Hematopoietic multipotent progenitor cell treated with erythropoietin and hydrocortisone succinate and interleukin-3 and kit ligand, for 6 days (in vitro differentiated cells): ENCODE data around the gene SPACA7.
"Not testable (repeated sequence)": the region's sequence is repeated elsewhere in the genome, so short reads cannot be mapped to it uniquely, and the experiment has no call there.

ENCODE experiments used
- DNase-seq: peaks from one replicate; pipeline ENCODE4 v3.0.0-alpha.2; 2015

The SPACA7 gene

DNA sequence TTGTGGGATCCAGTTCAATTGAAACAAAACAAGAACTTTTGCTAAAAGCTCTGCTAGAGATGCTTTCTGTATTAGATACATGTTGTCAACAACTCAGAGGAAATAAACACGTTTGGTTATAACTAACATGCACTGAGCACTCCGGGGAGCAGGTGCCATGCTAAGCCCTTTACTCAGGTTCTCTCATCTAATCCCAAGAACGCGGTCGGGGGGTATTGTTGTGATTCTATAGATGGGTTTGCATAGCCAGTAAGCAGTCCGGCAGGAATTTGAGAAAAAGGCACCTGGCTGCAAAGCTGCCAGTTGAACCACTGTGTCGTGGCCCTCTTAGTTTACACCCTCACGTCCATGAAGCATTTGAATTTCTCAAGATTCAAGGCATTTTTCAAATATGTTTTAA lies 24.3 kb upstream of the SPACA7 start:
- DNase-seq = no peak

DNA sequence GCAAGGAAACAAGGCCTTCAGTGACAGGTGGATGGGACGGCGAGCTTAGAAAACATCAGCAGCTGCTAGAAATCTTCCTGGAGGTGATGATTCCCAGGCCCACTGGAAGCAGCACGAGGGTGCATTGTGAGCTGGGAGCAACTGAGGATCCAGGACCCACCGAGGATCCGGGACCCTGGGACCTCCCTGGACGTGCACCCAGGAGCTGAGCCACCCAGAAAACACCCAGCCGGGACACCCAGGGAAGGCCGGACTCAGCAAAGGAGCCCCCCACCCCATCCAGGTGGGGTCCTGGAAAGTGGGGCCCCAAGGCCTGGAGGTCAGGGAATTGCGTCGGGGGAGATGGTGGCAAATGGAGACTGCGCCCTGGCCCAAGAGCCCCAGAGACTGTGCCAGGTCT lies 22.3 kb upstream of the SPACA7 start:
- DNase-seq = no peak

DNA sequence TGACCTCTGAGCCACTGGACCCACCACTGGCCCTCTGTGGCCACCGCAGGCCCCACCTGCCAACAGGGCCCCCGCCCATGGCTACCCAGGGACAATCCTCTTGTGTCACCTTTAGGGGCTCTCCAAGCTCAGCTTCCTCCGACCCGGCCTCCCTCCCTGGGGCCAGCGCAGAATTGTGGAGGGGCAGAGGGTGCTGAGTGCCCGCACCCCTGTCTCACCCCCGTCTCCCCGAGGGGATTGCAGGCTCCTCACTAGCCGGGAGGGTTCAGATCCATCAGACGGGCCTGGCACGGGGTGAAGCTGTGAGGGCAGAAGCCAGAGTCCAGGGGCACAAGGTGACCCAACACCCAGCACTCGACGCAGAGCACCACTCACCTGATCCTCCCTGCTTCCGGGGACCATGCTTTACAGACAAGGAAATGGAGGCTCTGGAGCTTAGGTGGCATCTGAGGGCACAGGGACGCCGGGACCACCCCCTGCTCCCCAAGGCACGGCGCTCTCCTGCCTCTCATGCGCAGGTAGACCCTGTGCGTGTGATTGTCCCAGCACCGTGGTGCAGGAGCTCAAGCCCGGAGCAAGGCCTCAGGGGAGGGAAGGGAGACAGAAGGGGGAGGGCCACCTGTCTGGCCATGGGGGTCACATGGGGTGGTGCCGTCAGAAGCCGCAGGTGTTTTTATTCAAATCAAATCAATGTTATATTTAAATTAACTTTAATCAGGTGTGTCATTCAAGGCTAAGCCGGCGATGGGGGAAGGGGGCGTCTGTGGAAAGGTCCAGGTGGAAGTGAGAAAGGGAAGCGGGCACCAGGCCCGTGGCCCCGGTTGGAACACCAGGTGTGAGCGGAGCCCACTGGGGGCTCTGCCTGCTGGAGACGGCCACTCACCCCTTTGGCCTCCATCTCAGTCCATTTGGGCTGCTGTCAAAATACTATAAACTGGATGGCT lies 21.6 kb upstream of the SPACA7 start:
- no peak for DNase-seq

DNA sequence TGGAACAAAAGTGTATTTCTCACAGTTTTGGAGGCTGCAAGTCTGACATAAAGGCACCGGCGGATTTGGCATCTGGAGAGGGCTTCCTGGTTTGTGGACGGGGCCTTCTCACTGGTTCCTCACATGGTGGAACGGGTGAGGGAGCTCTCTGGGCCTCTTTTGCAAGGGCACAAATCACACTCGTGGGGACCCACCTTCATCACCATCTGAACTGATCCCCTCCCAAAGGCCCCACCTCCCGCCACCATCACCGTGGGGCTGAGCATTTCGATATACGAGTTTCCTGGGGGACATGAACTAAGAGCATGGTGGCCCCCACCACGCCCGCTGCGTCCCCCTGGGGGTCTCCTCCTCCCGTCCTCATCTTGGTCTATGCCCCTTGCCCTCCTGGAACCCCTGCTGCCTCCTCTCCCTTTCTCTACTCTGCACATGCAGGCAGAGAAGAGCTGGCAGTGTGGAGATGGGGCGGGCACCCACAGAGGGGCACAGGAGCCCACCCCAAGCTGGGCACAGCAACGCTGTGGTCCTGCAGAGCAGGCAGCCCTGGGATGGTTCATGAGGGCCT lies 20.8 kb upstream of the SPACA7 start:
- DNase-seq = no peak

- DNase-seq = no peak
Measured at GRCh38 chr13:112356190-112356589, 20.0 kb upstream of the SPACA7 start.

- no peak for DNase-seq
Measured at GRCh38 chr13:112358156-112358555, 18.0 kb upstream of the SPACA7 start.

DNA sequence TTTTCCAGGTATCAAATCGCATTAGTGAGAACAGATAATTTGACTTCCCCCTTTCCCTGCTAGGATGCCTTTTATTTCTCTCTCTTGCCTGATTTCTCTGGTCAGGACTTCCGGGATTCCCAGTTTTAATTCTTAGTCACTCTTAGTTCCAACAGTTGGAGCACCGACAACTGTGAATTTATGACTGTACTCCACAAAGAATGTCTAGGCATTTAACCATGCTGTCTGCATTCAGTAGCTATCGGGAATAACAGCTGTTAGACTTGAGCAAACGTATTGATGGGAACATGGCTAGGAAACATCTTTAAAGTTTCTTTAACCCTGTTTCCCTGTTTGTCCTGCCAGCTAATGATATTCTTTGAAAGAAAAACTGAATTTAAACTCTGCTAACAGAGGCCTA lies 14.1 kb upstream of the SPACA7 start:
- DNase-seq = no peak

DNA sequence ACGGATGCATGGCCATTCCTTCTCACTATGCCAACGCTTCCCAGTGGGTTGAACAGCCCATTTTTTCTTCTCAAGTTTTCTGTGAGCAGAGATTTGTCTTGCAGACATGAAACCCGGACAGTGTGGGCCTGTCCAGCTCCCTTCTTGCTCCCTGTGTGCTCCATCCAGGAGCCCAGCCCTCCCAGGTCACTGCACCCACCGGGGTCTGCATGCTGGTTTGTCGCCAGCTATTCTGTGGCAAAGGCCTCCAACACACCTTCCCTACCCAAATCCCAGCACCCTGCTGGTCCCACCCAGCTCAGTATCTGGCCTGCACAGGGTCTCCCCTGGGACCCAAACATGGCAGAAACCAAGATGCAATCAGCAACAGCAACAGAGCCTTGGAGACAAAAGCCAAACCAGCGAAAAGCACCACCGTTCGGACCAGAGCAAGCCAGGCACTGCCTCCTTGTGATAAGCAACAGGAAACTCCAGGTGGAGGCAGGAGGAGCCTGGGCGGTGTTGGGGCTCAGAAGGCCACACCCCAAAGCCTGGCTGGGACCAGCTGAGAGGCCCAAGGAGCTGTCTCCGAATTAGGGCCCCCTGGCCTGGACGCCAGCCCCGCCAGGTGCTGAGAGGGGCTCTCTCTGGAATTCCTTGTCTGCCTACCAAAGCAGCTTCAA lies 12.2 kb upstream of the SPACA7 start:
- no peak for DNase-seq

GRCh38 chr13:112366907-112367646 lies 9.1 kb upstream of the SPACA7 start:
- DNase-seq = no peak

GRCh38 chr13:112368883-112369282 lies 7.3 kb upstream of the SPACA7 start:
- no peak for DNase-seq

- no peak for DNase-seq
Measured at GRCh38 chr13:112370311-112370710, 5.8 kb upstream of the SPACA7 start.

GRCh38 chr13:112374271-112374670 lies 1.9 kb upstream of the SPACA7 start:
- no peak for DNase-seq

DNA sequence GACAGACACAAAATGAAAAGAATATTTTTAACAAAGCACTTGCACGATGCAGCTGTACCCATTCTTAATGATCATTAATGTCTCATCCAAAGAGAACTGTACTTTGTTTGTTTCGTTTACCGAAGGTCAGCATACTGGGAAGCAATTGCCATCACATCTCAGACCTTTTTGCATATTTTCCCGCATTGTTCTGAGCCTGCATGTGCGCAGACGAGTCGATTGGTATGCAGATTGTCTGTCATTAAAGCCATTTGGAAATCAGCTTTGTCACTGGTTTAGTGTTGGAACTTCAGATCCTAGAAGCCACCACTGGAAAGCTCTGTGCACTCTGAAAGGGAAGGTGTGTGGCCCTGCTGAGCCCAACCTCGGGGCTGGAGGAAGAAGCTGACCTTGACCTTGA lies 15.6 kb downstream of the SPACA7 start:
- no peak for DNase-seq

DNA sequence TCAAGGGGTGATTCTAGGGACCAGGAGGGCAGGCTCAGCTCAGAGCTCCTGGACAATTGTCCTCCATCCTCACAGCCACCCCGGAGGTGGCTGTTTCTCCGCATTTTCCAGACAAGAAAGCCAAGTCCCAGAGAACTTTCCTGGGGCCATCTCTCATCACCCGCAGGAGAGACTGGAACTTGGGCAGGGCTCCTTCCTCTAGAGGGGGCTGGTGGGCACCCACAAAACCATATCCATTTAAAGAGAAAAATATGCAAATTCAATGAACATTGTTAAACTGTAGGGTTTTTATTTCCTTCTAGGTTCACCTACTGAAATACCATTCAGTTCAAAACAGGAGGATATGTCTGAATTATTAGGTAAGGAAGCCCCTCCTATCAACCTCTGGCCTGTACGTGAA lies 16.6 kb downstream of the SPACA7 start:
- DNase-seq = no peak

DNA sequence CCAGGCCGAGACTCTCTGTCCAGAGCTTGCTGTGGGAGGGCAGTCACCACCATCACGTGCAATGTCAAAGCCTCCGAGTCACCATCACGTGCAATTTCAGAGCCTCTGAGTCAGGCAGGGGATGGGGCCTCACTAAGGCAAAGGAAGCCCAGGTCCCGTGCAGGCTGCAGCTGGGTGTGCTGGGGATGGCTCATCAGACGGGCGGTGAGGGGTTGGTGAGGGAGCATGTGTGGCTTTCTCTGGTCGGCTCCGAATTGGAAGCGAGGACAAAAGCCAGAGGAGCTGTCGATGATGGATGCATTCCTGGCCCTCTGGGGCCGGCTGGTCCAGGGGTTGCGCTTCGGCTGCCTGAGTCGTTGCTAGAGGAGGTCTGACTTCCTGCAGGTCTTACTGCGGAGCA lies 18.9 kb downstream of the SPACA7 start:
- DNase-seq = not testable (repeated sequence)

- DNase-seq = not testable (repeated sequence)
Measured at GRCh38 chr13:112395941-112396340, 19.8 kb downstream of the SPACA7 start.

DNA sequence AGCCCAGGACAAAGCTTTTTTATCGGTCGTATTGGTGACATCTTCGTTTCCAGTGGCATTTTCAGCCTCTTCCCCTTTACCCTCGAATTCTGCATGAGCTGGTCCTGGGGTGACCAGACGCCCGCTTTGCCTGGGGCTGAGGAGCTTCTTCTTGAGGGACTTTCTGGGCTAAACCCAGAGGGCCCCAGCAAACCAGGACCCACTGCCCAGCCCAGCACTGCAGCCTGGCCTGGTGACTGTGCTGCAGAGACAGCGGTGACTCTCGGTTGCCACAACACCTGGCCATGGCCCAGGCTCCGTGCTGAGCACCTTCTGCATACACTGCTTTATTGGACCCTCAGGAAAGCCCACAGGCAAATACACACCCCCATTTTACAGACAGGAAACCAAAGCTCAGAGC lies 21.0 kb downstream of the SPACA7 start:
- DNase-seq = no peak

- DNase-seq = not testable (repeated sequence)
Measured at GRCh38 chr13:112398347-112398746, 22.2 kb downstream of the SPACA7 start.

DNA sequence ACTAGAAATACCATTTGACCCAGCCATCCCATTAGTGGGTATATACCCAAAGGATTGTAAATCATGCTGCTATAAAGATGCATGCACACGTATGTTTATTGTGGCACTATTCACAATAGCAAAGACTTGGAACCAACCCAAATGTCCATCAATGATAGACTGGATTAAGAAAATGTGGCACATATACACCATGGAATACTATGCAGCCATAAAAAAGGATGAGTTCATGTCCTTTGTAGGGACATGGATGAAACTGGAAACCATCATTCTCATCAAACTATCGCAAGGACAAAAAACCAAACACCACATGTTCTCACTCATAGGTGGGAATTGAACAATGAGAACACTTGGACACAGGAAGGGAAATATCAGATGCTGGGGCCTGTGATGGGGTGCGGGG lies 33.7 kb downstream of the SPACA7 start:
- not testable (repeated sequence) for DNase-seq

GRCh38 chr13:112416647-112417046 lies 40.5 kb downstream of the SPACA7 start:
- no peak for DNase-seq

- no peak for DNase-seq
Measured at GRCh38 chr13:112417079-112417478, 40.9 kb downstream of the SPACA7 start.

DNA sequence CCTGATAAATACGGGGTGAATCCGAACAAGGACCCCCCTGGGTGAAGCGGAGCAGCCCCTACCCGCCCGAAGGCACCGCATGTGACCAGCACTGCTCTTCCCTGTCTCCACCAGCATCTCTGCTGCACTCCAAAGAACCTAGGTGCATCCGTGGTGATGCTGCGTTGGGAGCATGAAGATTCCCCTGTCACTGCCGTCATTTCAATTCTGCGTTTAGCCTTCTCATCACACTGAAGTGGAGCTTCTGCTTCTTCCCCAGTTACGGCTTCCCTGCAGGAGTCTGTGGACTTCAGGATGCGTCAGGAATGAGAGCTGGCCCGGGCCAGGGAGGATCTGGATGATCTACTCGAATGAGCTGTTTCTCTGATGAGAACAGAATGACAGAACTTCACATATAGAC lies 47.9 kb downstream of the SPACA7 start:
- no peak for DNase-seq

- DNase-seq = no peak
Measured at GRCh38 chr13:112428704-112429103, 52.5 kb downstream of the SPACA7 start.
